ENCODE results near the gene DPF3.

Gene DPF3

GRCh38 chr14:72852194-72852593 lies 41.7 kb downstream of the DPF3 start:
- 0 out of 2 replicates have a peak, but pooled peaks cover 4% of the 10 kb centered on the region for H3K79me2 ChIP-seq (ENCODE audit: insufficient read depth, low read length)
- no peak overlapping the region for H3K9ac ChIP-seq (ENCODE audit: low read length)
- no peaks in the 10 kb centered on the region for H3K9me3 ChIP-seq (ENCODE audit: insufficient read depth, low read length)
- H4K20me1 ChIP-seq (ENCODE audit: low read depth, low read length) = no peaks in the 10 kb centered on the region
- H3K36me3 ChIP-seq (ENCODE audit: low read length) = no peaks in the 10 kb centered on the region
- no peak overlapping the region for H2AFZ ChIP-seq (ENCODE audit: low read depth, low read length, severe bottlenecking)
- H3K27me3 ChIP-seq (ENCODE audit: low read length) = no peaks in the 10 kb centered on the region
- H3K4me3 ChIP-seq (ENCODE audit: insufficient read depth, low read length, poor library complexity, severe bottlenecking) = no peak overlapping the region
- H3K4me2 ChIP-seq (ENCODE audit: low read depth, low read length, poor library complexity, severe bottlenecking) = no peak overlapping the region
- TF ChIP-seq CTCF (IDR thresholded peaks at IDR 0.05; ENCODE audit: insufficient read depth, low read length, poor library complexity, severe bottlenecking) (no peak), EZH2phosphoT487 (conservative IDR thresholded peaks at IDR 0.05; ENCODE audit: low read length) (no peak)
- H3K9me2 ChIP-seq (replicated peaks; ENCODE audit: insufficient read depth, low read length) = no peaks in the 10 kb centered on the region
- no peaks in the 10 kb centered on the region for H3F3A ChIP-seq (ENCODE audit: insufficient read depth)
- no peak overlapping the region for H3K27ac ChIP-seq (ENCODE audit: low read depth, low read length)

GRCh38 chr14:72851635-72852034 lies 42.3 kb downstream of the DPF3 start:
- no peak overlapping the region for H3K4me2 ChIP-seq (ENCODE audit: low read depth, low read length, poor library complexity, severe bottlenecking)
- H3F3A ChIP-seq (ENCODE audit: insufficient read depth) = no peaks in the 10 kb centered on the region
- H3K79me2 ChIP-seq (ENCODE audit: insufficient read depth, low read length) = 0 out of 2 replicates have a peak, but pooled peaks cover 4% of the 10 kb centered on the region
- H2AFZ ChIP-seq (ENCODE audit: low read depth, low read length, severe bottlenecking) = no peak overlapping the region
- no peak overlapping the region for H3K4me3 ChIP-seq (ENCODE audit: insufficient read depth, low read length, poor library complexity, severe bottlenecking)
- no peaks in the 10 kb centered on the region for H3K36me3 ChIP-seq (ENCODE audit: low read length)
- H3K9ac ChIP-seq (ENCODE audit: low read length) = no peak overlapping the region
- H3K9me2 ChIP-seq (replicated peaks; ENCODE audit: insufficient read depth, low read length) = no peaks in the 10 kb centered on the region
- no peaks in the 10 kb centered on the region for H3K9me3 ChIP-seq (ENCODE audit: insufficient read depth, low read length)
- H3K27me3 ChIP-seq (ENCODE audit: low read length) = no peaks in the 10 kb centered on the region
- no peaks in the 10 kb centered on the region for H4K20me1 ChIP-seq (ENCODE audit: low read depth, low read length)
- H3K27ac ChIP-seq (ENCODE audit: low read depth, low read length) = no peak overlapping the region
- no peak for TF ChIP-seq EZH2phosphoT487 (conservative IDR thresholded peaks at IDR 0.05; ENCODE audit: low read length)
- TF ChIP-seq CTCF (IDR thresholded peaks at IDR 0.05; ENCODE audit: insufficient read depth, low read length, poor library complexity, severe bottlenecking) = no peak

GRCh38 chr14:72850360-72850759 lies 43.5 kb downstream of the DPF3 start:
- no peak for TF ChIP-seq EZH2phosphoT487 (conservative IDR thresholded peaks at IDR 0.05; ENCODE audit: low read length)
- no peak for TF ChIP-seq CTCF (IDR thresholded peaks at IDR 0.05; ENCODE audit: insufficient read depth, low read length, poor library complexity, severe bottlenecking)
- Histone ChIP-seq H3K79me2 (ENCODE audit: insufficient read depth, low read length) (0 out of 2 replicates have a peak, but pooled peaks cover 4% of the 10 kb centered on the region), H3K4me2 (ENCODE audit: low read depth, low read length, poor library complexity, severe bottlenecking) (no peak overlapping the region), H4K20me1 (ENCODE audit: low read depth, low read length) (no peaks in the 10 kb centered on the region), H3K9me3 (ENCODE audit: insufficient read depth, low read length) (no peaks in the 10 kb centered on the region), H3K27ac (ENCODE audit: low read depth, low read length) (no peak overlapping the region), H3K9me2 (replicated peaks; ENCODE audit: insufficient read depth, low read length) (no peaks in the 10 kb centered on the region), H2AFZ (ENCODE audit: low read depth, low read length, severe bottlenecking) (no peak overlapping the region), H3F3A (ENCODE audit: insufficient read depth) (no peaks in the 10 kb centered on the region), H3K36me3 (ENCODE audit: low read length) (no peaks in the 10 kb centered on the region), H3K27me3 (ENCODE audit: low read length) (no peaks in the 10 kb centered on the region), H3K4me3 (ENCODE audit: insufficient read depth, low read length, poor library complexity, severe bottlenecking) (no peak overlapping the region), H3K9ac (ENCODE audit: low read length) (no peak overlapping the region)
